ENCODE results near the gene ATP9B.

Gene ATP9B

DNA sequence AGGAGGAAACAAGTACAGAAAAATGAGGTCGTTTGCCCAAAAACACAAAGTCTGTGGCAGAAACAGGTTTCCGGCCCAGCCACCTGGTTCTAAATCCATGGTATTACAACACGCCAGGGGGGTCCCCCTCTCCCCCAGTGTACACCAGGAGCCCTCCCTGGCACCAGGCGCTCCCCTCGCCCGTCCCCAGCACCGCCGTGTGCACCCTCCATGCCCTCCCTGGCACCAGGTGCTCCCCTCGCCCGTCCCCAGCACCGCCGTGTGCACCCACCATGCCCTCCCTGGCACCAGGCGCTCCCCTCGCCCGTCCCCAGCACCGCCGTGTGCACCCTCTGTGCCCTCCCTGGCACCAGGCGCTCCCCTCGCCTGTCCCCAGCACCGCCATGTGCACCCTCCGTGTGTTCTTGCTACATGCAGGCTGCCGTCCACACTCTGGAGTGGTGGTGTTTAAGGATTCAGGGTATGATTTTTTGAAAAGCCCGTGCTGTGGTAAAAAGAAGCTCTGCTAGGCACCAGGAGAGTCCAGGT is 266.7 kb downstream of the ATP9B start:
- no peak for DNase-seq

- no peak for DNase-seq
Measured at GRCh38 chr18:79336556-79337142, 267.5 kb downstream of the ATP9B start.

DNA sequence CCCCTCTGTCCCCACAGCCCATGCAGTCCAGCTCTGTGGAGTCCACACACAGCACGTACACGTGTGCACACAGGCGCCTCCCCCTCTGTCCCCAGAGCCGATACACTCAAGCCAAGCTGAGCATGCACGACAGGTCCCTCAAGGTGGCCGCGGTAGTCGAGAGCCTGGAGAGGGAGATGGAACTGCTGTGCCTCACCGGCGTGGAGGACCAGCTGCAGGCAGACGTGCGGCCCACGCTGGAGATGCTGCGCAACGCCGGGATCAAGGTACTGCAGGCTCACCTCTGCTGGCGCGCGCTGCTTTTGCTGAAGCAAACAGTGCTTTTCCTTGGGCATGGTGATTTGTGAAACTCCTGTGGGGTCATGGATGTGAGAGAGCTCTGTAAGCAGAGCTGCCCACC is 268.0 kb downstream of the ATP9B start:
- no peak for DNase-seq

DNA sequence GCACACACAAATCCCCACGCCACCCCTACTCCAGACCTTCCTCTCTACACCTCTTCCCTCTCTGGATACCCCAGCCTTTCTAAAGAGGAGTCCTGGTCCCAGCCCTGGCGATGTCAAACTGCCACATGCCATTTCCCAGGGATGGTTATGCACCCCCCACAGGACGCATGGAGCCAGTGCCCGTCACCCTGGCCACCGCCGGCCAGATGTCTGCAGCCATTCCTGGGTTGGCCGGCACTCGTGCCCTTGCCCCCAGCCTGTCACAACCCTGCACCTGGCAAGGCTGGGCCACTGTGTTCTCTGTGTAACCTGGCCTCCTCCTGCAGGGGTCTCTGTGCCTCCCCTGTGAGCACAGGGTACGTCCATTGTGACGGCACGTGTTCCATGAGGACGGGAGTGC is 268.4 kb downstream of the ATP9B start:
- DNase-seq, result no peak

DNA sequence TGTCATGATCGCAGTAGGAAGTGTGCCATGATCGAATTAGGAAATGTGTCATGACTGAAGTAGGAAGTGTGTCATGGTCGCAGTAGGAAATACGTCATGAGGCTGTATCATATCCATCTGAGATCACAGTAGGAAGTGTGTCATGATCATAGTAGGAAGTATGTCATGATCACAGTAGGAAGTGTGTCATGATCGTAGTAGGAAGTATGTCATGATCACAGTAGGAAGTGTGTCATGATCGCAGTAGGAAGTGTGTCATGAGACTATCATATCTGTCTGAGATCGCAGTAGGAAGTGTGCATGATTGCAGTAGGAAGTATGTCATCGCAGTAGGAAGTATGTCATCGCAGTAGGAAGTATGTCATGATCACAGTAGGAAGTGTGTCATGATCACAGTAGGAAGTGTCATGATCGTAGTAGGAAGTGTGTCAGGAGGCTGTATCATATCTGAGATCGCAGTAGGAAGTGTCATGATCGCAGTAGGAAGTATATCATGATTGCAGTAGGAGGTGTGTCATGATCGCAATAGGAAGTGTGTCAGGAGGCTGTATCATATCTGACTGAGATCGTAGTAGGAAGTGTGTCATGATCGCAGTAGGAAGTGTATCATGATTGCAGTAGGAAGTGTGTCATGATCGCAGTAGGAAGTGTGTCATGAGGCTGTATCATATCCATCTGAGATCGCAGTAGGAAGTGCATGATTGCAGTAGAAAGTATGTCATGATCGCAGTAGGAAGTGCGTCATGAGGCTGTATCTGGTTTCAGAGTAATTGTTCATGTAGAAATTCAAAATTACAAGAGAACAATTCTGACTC is 270.1 kb downstream of the ATP9B start:
- no peak for DNase-seq

- no peak for DNase-seq
Measured at GRCh38 chr18:79343567-79344207, 274.5 kb downstream of the ATP9B start.

GRCh38 chr18:79344208-79344581 is 275.0 kb downstream of the ATP9B start:
- DNase-seq, result no peak

GRCh38 chr18:79345366-79345765 is 276.2 kb downstream of the ATP9B start:
- no peak for DNase-seq

GRCh38 chr18:79345981-79346380 is 276.8 kb downstream of the ATP9B start:
- no peak for DNase-seq

- DNase-seq, result no peak
Measured at GRCh38 chr18:79348066-79348465, 278.9 kb downstream of the ATP9B start.

DNA sequence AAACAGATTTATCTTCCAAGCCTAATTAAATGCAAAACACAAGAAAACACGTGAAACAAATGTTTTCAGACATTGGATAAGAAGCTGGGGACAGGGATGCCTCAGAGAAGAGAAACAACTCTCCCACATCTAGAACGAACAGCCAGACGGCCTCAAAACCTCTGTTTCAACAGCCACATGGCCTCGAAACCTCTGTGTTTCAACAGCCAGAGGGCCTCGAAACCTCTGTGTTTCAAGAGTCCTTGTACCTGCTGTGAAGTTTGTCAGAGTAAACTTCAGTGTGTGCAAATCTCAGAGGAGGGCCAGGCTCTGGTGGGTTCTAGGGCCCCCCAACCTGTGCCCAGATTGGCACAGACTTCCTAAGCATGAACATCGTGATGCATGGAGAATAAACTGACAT is 283.2 kb downstream of the ATP9B start:
- no peak for DNase-seq

- no peak for DNase-seq
Measured at GRCh38 chr18:79353267-79353666, 284.1 kb downstream of the ATP9B start.

- no peak for DNase-seq
Measured at GRCh38 chr18:79354350-79354749, 285.2 kb downstream of the ATP9B start.

DNA sequence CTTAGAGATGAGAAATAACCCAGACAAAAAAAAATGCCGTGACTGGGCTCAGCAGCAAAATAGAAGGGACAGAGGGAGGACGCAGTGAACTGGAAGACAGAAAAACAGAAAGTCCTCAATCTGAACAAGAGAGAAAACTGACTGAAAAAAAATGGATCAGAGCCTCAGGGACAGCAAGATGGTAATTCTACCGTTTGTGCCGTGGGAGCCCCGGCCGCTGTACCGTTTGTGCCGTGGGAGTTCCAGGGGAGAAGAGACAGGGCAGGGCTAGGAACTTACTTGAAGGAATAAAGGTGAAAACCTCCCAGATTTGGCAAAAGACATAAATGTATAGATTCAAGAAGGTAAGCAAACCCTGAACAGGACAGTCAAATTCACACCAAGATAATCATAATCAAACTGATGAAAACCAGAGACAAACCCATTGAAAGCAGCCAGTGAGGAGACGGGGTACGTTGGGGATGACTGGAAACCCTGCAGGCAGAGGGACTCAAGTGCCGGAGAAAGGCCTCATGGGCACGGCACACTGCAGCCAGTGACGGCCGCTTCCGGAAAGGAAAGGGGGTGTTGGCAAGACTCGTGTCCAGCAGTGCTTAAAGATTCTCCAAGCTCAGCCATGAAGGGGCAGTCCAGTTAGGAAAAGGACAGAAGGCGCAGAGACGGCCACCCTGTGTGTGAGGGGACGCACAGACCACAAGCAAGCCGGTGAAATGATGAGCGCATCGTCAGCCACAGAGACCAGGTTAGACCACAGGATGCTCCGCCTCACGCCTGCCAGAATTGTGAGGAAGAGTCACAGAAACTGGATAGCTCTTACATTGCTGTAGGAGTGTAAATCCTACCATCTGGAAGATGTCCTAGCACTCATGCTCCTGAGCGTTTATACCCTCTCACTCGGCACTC is 286.5 kb downstream of the ATP9B start:
- DNase-seq, result no peak

GRCh38 chr18:79356435-79356834 is 287.2 kb downstream of the ATP9B start:
- DNase-seq, result no peak

DNA sequence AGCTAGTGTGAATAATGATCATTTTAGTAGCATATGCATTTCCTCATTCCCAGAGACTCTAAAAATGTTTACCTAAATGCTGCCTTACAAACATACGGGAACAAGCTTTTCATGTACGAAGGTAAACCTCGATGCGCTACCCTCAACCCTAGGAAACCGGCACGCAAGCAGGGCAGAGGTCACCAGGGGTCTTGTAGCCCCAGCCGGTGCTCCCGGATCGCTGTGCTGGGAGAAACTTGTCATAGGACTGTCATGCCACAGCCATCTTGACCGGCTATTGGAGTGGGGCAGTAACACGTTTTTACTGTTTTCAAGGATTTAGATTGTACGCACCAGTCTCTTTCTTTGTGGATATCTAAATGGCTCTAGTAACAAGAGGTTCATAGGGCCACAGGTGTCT is 291.7 kb downstream of the ATP9B start:
- DNase-seq, result no peak

DNA sequence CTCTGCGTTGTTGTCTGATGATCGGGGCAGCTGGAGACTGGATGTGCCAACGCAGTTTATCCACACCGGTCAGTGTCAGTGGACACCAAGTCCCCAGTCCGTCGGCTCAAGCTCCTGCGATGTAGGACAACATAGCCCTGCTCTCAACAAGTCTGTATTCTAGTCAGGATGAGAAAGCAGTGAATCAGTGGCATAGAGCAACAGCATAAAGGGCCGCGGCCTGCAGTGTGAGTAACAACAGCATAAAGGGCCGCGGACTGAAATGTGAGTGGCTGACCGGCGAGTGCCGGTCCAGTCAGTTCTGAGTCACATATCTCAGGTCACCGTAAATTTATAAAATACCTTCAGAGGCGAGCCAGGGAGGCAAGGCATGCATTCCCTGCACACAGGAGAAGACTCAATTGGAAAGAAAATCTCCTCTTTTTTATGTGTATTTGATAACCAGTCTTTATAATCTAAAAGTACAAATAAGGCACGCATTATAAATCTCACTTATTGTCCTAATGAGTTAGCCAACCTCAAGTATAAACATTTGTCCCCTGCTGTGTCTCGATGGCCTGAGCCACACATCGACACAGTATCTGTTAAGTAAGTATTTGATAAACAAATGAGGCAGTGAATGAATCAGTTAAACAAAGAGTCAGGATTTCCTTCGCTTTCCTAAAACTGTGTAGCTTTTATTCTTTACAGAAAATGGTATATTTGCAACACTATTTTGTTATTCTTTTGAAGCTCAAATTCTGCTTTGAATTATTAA is 292.8 kb downstream of the ATP9B start:
- DNase-seq, result no peak

- no peak for DNase-seq
Measured at GRCh38 chr18:79365701-79366100, 296.5 kb downstream of the ATP9B start.

GRCh38 chr18:79366177-79367094 is 297.2 kb downstream of the ATP9B start:
- no peak for DNase-seq

GRCh38 chr18:79367480-79367879 is 298.3 kb downstream of the ATP9B start:
- DNase-seq, result no peak

GRCh38 chr18:79367989-79368388 is 298.8 kb downstream of the ATP9B start:
- DNase-seq, result no peak

All from CD4-positive, alpha-beta T cell treated with Interleukin-6 for 4 hours (primary cell).